Stimulated activated CD4-positive, alpha-beta T cell treated with anti-CD3 and anti-CD28 coated beads, Interleukin-4, amount 100 ng/mL, for 48 hours (primary cell): ENCODE measurements around the gene NELFCD.
A peak's percentile ranks its signal among the peaks of the same experiment; 100 is the strongest.

Experiments
- DNase-seq, 2 donors: peaks; one replicate each; pipeline ENCODE4 v3.0.0-alpha.2; 2020; ENCODE audit warnings: low read depth in 2 of 2

NELFCD gene

DNA sequence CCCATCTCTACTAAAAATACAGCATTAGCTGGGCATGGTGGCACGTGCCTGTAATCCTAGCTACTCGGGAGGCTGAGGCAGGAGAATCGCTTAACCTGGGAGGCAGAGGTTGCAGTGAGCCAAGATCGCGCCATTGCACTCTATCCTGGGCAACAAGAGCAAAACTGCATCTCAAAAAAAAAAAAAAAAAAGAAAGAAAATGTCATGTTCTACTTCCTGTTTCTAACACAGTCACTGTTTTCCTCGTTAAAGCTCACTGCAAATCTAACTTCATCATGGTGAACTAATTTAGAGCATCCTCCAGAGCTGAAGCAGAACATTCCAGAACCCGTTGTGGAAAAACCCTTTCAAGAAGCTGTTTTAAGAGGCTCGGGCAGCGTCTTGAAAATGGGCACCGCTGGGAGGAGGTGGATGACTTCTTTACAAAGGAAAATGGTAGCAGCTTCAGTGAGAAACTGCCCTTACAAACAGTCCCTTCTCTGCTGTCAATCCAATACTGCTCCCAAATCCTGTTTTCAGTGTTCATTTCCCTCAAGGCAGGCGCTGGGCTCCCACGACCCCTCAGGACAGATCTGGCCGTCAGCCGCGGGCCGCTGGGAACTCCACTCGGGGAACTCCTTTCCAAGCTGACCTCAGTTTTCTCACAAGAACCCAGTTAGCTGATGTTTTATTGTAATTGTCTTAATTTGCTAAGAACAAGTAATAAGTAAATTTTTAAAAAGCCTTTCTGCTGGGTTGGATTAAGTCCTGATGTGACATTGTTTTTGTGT, 13.5 kb downstream of the NELFCD start:
- no peak for DNase-seq

- DNase-seq: no peak
Observed at GRCh38 chr20:58995461-58996225, 14.6 kb downstream of the NELFCD start.

DNA sequence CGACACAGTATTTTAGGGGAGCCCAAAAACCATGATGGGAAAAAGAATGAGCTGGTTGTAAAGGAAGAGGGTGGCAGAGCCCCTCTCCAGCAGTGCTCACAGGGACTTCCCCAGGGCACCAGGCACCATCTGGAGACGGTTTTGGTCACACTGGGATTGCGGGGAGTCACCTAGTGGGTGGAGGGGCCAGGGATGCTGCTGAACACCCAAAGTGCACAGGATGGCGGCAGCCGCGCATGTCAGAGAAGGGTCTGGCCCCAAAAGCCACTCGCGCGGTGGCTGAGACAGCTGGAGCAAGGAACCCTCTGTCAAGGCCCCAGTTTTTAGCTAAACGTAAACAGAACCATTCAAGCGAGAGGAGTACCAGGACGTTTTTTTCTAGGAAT, 15.2 kb downstream of the NELFCD start:
- no peak for DNase-seq

- DNase-seq: no peak
Observed at GRCh38 chr20:58997141-58997770, 16.2 kb downstream of the NELFCD start.

GRCh38 chr20:58998656-58999055, 17.6 kb downstream of the NELFCD start:
- no peak for DNase-seq

- no peak for DNase-seq
Observed at GRCh38 chr20:59000326-59000725, 19.3 kb downstream of the NELFCD start.

DNA sequence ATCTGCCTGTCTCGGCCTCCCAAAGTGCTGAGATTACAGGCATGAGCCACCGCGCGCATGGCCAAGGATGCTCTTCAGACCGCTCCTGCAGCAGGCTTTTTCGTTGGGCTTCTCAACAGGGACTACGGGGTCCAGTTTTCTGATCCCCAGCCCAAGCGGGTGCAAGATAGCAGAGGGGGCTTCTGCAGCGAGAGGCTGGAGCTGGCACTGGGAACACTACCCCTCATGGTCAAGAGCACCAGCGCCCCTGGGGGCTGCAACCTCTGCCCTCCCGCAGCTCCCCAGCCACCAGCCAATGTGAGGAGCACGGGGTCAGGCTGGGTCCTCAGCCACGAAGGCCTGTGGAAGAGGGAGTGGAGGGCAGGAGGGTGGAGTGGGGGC, 20.0 kb downstream of the NELFCD start:
- DNase-seq: no peak

DNA sequence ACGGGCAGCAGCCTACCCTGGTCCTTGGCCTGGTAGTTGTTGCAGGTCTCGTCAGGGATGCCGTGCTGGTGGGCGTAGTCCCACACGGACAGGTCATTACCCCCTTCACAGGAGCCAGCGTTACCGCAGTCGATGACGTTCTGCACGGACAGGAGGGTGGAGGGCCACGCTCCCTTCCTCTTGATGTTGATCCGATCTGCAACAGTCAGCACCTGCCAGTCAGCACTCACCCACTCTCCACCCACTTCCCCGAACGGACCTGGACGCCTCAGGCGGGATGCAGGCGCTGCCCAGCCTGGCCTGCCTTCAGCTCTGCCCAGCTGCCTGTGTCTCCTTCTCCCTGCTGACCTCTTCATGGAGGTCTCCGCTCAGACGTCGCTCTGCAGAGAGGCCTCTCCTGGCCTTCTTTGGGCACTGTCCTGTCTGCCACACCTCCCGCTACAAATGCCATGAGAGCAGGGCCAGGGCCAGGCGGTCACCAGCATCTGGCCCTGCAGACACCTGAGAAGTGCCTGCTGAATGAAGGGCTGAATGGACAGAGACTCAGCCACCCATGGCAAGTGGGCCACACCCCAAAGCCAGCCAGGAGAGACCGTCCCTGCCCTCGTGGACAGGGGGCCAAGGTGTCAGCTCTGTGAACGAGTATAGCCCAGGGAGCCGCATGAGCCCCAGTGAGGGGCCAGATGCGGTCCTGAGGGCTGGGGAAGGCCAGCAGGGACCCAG, 20.6 kb downstream of the NELFCD start:
- no peak for DNase-seq

- DNase-seq: no peak
Observed at GRCh38 chr20:59002388-59002787, 21.3 kb downstream of the NELFCD start.

- DNase-seq: no peak
Observed at GRCh38 chr20:59002874-59003399, 21.9 kb downstream of the NELFCD start.

DNA sequence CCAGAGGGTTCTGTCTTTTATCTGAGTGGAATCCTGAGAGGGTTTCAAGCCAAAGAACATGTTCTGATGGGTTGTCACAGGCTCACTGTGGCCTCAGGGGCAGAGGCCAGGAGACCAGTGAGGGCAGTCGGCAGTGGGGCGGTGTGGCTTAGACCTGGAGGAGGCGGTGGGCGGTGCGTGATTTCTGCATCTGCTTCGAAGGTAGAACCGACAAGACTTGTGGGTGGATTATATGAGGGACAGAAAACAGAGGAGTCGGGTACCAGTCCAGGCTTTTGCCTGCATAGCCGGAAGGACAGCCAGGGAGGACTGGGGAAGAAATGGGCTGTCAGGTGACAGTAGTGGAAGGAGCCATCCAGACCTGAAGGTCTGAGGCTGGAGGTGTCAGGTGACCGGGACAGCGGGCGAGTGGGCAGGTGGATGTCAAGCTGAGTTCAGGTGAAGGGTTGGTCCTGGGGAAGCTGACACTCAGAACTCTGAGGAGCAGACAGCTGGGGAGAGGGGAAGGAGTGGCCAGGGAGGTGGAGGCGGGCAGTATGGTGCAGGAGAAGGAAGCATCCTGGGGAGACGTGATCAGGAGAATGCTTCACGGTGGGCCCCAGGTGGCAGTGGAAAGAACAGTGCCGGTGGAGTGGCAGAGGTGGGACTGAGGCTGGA, 22.9 kb downstream of the NELFCD start:
- DNase-seq: no peak

DNA sequence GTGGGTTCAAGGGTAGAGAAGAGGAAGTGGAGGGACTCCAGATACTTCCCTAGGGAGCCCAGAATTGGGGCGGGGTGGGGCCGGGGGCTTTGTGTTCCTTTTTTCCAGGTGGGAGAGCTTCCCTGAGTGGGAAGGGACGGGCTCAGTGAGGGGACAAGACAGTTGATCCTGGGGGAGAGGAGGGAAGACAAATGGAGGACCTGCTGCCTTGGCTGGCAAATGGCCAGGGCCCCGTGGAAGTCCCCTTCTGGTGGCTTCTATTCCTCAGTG, 23.4 kb downstream of the NELFCD start:
- DNase-seq: peak in 1 of 2 donors; percentile 38

GRCh38 chr20:59004763-59005522, 23.9 kb downstream of the NELFCD start:
- peak in 1 of 2 donors; percentile 29 for DNase-seq

DNA sequence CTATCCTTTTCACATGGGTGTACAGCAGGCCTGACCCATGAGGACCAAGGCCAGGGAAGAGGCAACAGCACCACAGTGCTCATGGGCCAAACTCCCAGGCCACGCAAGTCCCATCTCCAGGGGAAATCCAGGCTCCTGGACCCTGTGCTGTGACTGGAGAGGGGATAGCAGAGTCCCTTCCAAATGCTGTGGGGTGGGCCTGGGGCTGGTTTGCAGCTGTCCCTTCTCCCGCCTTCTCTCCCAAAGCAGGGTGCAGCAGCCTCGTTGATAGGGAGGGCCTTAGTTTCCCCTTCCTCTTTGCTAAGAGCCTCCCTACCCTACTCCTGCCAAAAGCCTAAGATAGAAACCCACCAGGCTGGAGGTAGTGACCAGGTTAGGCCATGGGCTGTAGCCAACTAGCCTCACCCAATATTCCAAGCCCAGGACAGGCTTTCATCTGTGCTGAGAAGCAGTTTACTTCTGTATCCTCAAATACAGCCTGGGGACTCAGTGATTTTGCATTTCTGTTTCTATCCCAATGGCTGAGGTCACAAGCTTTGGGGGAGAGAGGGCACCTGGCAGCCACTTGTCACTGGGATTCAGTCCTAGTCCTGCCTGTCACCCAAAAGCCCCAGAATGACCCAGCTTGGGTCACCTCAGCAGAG, 24.6 kb downstream of the NELFCD start:
- no peak for DNase-seq

GRCh38 chr20:59006167-59006863, 25.3 kb downstream of the NELFCD start:
- DNase-seq: no peak

DNA sequence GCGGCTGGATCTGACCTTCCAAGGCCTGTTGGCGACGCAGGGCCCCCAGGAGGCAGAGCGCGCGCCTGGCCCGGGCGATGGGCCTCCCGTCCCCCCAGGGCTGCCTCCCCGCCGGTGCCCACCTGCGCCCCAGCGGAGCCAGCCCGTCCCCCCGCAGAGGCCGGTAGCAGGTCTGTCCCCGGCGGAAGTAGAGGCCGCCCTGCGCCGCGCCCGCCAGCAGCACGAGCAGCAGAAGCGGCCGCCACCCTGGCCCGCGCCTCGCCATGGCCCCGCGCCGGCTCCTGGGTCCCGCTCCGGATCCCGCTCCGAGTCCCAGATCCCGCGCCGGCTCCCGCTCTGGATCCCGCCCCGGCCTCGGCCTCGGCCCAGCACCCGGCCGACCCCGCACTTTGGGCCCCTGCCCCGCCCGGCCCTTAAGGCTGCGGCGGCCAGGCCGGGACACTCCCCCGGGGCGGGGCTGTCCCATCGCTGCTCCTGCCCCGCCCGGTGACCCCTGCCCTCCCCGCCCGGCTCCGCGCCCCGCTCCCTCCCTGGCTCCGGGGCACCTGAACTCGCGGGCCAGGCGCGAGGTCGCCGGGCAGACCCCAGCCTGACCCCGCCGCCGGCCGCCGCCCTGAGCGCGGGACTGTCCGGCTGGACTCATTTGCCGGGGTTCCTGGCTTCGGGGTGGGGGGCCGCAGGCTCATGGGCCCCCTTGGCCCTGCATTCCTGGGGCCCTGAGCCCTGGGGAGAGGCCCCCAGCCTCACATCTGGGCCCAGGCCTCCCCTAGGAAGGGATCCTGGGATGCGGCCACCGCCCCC, 26.0 kb downstream of the NELFCD start, which contains the start of gene CTSZ:
CTSZ (minus strand) TSS at position 391 of the 801 bp plus-strand sequence; CDS start at position 265, 126 bp downstream.
- DNase-seq: peak; percentile 31 to 49

- DNase-seq: no peak
Observed at GRCh38 chr20:59007665-59008511, 26.8 kb downstream of the NELFCD start.
